Thoracic aorta endothelial cell (primary cell): ENCODE results near the gene VDAC1. TPM values are rescaled to one million over a fixed set of nuclear protein-coding genes. Genes with fewer than 3 reads are reported as not detected.

Source experiments
- total RNA-seq: library from RNA; depleted of rRNA; stranded (reverse); fragments of >200 nt; gene quantifications from 2 replicates; pipeline ENCODE4 v1.2.3, GENCODE V29; 2012

The VDAC1 gene
- 380 and 382 TPM in 2 replicates for total RNA-seq

GRCh38 chr5:134004626-134005416 lies at the start of gene VDAC1:
VDAC1 (minus strand) TSS chr5:134004975; CDS start chr5:133993012, 11,963 bp downstream.

GRCh38 chr5:133968204-133968980 lies 36.4 kb downstream of the VDAC1 start, which contains the start of gene C5orf15:
C5orf15 (minus strand) TSS chr5:133968625; CDS start chr5:133968584, 41 bp downstream.

Other genes starting within 250 kb of the VDAC1 start
- 34.4 and 46.7 TPM in 2 replicates for gene C5orf15, start 36.4 kb downstream of the VDAC1 start, total RNA-seq
- 0.27 and 0.57 TPM in 2 replicates for gene TCF7, start 109.7 kb upstream of the VDAC1 start, total RNA-seq
- gene SKP1, start 172.0 kb upstream of the VDAC1 start, total RNA-seq = 303 and 323 TPM in 2 replicates
- gene PPP2CA, start 221.1 kb upstream of the VDAC1 start, total RNA-seq = 116 and 191 TPM in 2 replicates